Measurements from ENCODE around the gene HOOK2.
A peak's percentile ranks its signal among the peaks of the same experiment; 100 is the strongest.
"Not testable (repeated sequence)": the region's sequence is repeated elsewhere in the genome, so short reads cannot be mapped to it uniquely, and the experiment has no call there.

The HOOK2 gene

DNA sequence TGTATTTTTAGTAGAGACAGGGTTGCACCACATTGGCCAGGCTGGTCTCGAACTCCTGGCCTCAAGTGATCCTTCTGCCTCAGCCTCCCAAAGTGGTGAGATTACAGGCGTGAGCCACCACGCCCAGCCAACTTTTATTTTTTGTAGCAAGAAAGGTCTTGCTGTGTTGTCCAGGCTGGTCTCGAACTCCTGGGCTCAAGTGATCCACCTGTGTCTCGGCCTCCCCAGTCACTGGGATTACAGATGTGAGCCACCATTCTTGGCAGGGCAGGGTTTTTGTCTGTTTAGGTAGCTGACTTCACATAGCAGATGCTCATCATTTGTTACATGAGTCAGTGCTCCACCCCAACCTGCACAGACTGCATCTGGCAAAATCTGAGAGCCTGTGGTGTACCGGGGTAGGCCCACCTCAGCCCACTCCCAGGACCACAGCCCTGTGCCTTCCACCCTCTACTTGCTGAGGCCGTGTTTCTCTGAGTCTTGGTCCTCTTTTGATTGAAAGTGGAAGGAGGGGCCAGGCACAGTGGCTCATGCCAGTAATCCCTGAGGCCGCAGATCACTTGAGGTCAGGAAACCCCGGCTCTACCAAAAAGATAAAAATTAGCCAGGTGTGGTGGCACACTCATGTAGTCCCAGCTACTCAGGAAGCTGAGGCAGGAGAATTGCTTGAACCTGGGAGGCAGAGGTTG, 47.5 kb downstream of the HOOK2 start:
- TF ChIP-seq, protein P1, sequence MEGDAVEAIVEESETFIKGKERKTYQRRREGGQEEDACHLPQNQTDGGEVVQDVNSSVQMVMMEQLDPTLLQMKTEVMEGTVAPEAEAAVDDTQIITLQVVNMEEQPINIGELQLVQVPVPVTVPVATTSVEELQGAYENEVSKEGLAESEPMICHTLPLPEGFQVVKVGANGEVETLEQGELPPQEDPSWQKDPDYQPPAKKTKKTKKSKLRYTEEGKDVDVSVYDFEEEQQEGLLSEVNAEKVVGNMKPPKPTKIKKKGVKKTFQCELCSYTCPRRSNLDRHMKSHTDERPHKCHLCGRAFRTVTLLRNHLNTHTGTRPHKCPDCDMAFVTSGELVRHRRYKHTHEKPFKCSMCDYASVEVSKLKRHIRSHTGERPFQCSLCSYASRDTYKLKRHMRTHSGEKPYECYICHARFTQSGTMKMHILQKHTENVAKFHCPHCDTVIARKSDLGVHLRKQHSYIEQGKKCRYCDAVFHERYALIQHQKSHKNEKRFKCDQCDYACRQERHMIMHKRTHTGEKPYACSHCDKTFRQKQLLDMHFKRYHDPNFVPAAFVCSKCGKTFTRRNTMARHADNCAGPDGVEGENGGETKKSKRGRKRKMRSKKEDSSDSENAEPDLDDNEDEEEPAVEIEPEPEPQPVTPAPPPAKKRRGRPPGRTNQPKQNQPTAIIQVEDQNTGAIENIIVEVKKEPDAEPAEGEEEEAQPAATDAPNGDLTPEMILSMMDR (conservative IDR thresholded peaks at IDR 0.05; ENCODE audit: low read depth, low read length) = no peak
- Histone ChIP-seq H3K4me1 (ENCODE audit: low read depth, poor library complexity, severe bottlenecking) (peaks cover 13% of the 10 kb centered on the region), H3K27me3 (ENCODE audit: insufficient read depth, low read depth) (no peaks in the 10 kb centered on the region), H4K20me1 (ENCODE audit: insufficient read depth) (no peaks in the 10 kb centered on the region; the same call in 1 of the 2 replicates), H2AFZ (ENCODE audit: low read depth) (no peak overlapping the region), H3K9ac (no peak overlapping the region), H3K4me2 (no peak overlapping the region), H3K36me3 (ENCODE audit: insufficient read depth) (no peaks in the 10 kb centered on the region; the same call in 1 of the 2 replicates), H3K27ac (no peak overlapping the region), H3K4me3 (IDR thresholded peaks at IDR 0.05; ENCODE audit: insufficient read depth, low read depth, low read length) (no peak overlapping the region), H3K79me2 (ENCODE audit: insufficient read depth, low read depth) (peaks cover 39% of the 10 kb centered on the region)

- TF ChIP-seq, protein P1 (conservative IDR thresholded peaks at IDR 0.05; ENCODE audit: low read depth, low read length) = no peak
- Histone ChIP-seq H3K4me1 (ENCODE audit: low read depth, poor library complexity, severe bottlenecking) (peaks cover 4% of the 10 kb centered on the region), H3K4me2 (no peak overlapping the region), H3K4me3 (IDR thresholded peaks at IDR 0.05; ENCODE audit: insufficient read depth, low read depth, low read length) (no peak overlapping the region), H3K9ac (no peak overlapping the region), H3K27me3 (ENCODE audit: insufficient read depth, low read depth) (no peaks in the 10 kb centered on the region), H2AFZ (ENCODE audit: low read depth) (no peak overlapping the region), H3K36me3 (ENCODE audit: insufficient read depth) (no peaks in the 10 kb centered on the region; the same call in 1 of the 2 replicates), H4K20me1 (ENCODE audit: insufficient read depth) (no peaks in the 10 kb centered on the region; the same call in 1 of the 2 replicates), H3K27ac (no peak overlapping the region), H3K79me2 (ENCODE audit: insufficient read depth, low read depth) (peaks cover 36% of the 10 kb centered on the region)
Observed at GRCh38 chr19:12726988-12727316, 48.4 kb downstream of the HOOK2 start.

DNA sequence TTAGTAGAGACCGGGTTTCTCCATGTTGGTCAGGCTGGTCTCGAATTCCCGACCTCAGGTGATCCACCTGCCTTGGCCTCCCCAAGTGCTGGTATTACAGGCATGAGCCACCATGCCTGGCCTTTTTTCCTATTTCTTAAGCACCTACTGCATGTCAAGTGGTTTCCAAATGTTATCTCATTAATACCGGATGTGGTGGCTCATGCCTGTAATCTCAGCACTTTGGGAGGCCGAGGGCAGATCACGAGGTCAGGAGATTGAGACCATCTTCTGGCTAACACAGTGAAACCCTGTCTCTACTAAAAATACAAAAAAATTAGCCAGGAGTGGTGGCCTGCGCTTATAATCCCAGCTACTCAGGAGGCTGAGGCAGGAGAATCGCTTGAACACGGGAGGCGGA, 49.7 kb downstream of the HOOK2 start:
- not testable (repeated sequence) for H3K27me3 ChIP-seq (ENCODE audit: insufficient read depth, low read depth); H4K20me1 ChIP-seq (ENCODE audit: insufficient read depth); H3K4me2 ChIP-seq; H3K4me3 ChIP-seq (IDR thresholded peaks at IDR 0.05; ENCODE audit: insufficient read depth, low read depth, low read length); H2AFZ ChIP-seq (ENCODE audit: low read depth); H3K27ac ChIP-seq; H3K36me3 ChIP-seq (ENCODE audit: insufficient read depth); H3K9ac ChIP-seq
- Histone ChIP-seq H3K79me2 (ENCODE audit: insufficient read depth, low read depth) (peaks cover 37% of the 10 kb centered on the region), H3K4me1 (ENCODE audit: low read depth, poor library complexity, severe bottlenecking) (peaks cover 12% of the 10 kb centered on the region)

DNA sequence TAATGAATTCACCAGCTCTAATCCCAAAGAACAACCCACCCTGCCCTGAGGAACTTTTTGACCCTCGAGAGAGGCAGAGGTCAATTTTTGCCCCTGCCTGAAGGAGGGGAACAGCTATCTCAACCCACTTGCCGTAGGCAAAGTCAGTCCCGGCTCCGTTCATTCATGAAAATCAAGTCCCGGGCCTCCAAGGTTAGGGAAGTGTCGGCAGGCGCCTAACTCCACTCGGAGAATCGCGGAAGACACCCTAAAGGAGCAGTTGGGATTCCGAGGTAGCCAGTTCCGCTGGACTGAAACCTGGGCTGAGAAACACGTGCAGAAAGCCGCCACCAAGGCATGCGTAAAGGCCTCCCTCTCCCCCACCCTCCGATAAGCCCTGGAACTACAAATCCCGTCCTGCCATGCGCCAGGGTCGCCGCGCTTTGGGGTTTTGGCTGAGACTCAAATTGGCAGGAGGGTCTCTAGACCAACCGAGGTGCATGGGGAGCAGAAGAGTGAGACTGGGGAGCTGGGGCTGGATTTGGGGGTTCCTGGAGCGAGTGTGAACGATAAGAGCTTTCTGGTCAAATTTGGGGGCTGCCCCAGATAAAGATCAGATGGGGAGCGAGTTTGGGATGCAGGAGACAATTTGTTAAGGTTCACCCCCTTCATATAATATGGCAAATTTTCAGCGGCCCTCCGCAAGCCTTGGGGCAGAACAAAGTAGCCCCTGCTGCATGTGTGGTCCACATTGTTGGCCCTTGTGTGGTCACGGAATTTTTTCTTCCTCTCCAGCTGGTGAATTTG, 51.5 kb downstream of the HOOK2 start, which contains the start of gene TNPO2:
Gene TNPO2 (minus strand): TSS at position 292 of the 786 bp plus-strand sequence. CDS start 2,955 bp downstream, outside the sequence.
- H3K9ac ChIP-seq = peak within 1 kb of the TSS; percentile 92
- peak within 1 kb of the TSS; percentile 63 for H3K4me2 ChIP-seq
- H3K4me3 ChIP-seq (IDR thresholded peaks at IDR 0.05; ENCODE audit: insufficient read depth, low read depth, low read length) = no peak within 1 kb of the TSS
- no peaks in the 10 kb centered on the region; the same call in 1 of the 2 replicates for H3K36me3 ChIP-seq (ENCODE audit: insufficient read depth)
- peaks cover 48% of the 10 kb centered on the region for H3K79me2 ChIP-seq (ENCODE audit: insufficient read depth, low read depth)
- peaks cover 25% of the 10 kb centered on the region for H3K4me1 ChIP-seq (ENCODE audit: low read depth, poor library complexity, severe bottlenecking)
- no peaks in the 10 kb centered on the region for H3K27me3 ChIP-seq (ENCODE audit: insufficient read depth, low read depth)
- no peaks in the 10 kb centered on the region for H4K20me1 ChIP-seq (ENCODE audit: insufficient read depth)
- H2AFZ ChIP-seq (ENCODE audit: low read depth) = peak within 1 kb of the TSS; percentile 29; the same call in 1 of the 2 replicates
- TF ChIP-seq, protein P1 (conservative IDR thresholded peaks at IDR 0.05; ENCODE audit: low read depth, low read length) = no peak
- peak within 1 kb of the TSS; percentile 81 for H3K27ac ChIP-seq

GRCh38 chr19:12723381-12723640, 52.0 kb downstream of the HOOK2 start:
- Histone ChIP-seq H3K9ac (peak overlapping the region; percentile 92), H3K4me2 (peak overlapping the region; percentile 63), H2AFZ (ENCODE audit: low read depth) (peak overlapping the region; percentile 29; the same call in 1 of the 2 replicates), H4K20me1 (ENCODE audit: insufficient read depth) (no peaks in the 10 kb centered on the region), H3K27ac (peak overlapping the region; percentile 81), H3K36me3 (ENCODE audit: insufficient read depth) (peaks cover 4% of the 10 kb centered on the region; the same call in 1 of the 2 replicates), H3K4me1 (ENCODE audit: low read depth, poor library complexity, severe bottlenecking) (peaks cover 27% of the 10 kb centered on the region), H3K27me3 (ENCODE audit: insufficient read depth, low read depth) (no peaks in the 10 kb centered on the region), H3K79me2 (ENCODE audit: insufficient read depth, low read depth) (peaks cover 53% of the 10 kb centered on the region), H3K4me3 (IDR thresholded peaks at IDR 0.05; ENCODE audit: insufficient read depth, low read depth, low read length) (no peak overlapping the region)
- TF ChIP-seq, protein P1 (conservative IDR thresholded peaks at IDR 0.05; ENCODE audit: low read depth, low read length) = no peak
